Measurements from ENCODE around the gene PFN1. TPM values are rescaled to one million over a fixed set of nuclear protein-coding genes. Genes with fewer than 3 reads are reported as not detected.

Gene PFN1
- total and polyA plus RNA-seq, 9 of the 15 experiments (the other 6 are each of a cell fraction or from before 2014, with no cell fraction given): 60.5 to 1,479 (median 456) TPM

DNA sequence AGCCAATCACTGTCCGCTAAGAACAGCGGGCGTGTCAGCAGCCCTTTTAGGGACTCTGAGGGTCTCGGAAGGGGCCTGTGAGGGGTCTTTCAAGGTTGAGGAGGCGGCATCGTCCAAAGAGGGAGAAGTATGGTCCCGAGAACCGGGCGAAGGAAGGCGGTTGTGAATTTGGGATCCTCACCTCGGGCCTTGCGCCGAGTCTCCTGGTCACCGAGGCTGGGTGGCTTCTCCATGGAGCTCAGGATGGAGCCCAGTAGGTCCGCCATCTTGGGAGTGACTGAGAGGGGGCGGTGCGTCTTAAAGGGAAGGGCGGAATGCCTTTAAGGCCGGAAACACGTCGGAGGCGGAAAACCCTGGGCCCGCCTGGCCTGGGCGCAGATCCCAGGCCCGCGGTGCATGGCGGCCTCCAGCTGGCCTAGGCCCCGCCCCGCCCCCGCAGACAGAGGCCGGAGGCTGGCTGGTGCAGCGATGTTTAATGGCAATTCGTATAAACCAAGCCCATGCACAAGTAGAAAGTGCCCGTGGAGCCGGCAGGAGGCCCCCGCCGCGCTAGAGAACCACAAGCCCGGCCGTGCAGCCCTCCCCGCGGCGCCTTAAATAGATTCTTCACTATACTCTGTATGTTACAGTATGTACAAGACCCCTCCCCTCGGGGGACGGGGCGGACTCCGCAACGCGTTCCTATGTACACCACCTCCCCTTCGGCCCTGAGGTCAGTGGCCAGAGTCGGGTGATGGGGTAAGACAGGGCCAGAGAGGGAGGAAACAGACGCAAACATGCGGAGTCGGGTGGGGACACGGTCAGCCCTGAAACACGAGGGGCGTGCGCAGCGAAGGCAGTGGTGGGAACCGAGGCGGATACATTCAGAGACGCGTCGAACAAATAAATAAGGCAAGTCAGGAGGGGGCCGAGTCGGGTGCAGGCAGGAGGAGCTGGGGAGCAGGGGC lies 19.5 kb upstream of the PFN1 start, which contains the start of gene SPAG7 (continued):
- TF ChIP-seq, protein P1, sequence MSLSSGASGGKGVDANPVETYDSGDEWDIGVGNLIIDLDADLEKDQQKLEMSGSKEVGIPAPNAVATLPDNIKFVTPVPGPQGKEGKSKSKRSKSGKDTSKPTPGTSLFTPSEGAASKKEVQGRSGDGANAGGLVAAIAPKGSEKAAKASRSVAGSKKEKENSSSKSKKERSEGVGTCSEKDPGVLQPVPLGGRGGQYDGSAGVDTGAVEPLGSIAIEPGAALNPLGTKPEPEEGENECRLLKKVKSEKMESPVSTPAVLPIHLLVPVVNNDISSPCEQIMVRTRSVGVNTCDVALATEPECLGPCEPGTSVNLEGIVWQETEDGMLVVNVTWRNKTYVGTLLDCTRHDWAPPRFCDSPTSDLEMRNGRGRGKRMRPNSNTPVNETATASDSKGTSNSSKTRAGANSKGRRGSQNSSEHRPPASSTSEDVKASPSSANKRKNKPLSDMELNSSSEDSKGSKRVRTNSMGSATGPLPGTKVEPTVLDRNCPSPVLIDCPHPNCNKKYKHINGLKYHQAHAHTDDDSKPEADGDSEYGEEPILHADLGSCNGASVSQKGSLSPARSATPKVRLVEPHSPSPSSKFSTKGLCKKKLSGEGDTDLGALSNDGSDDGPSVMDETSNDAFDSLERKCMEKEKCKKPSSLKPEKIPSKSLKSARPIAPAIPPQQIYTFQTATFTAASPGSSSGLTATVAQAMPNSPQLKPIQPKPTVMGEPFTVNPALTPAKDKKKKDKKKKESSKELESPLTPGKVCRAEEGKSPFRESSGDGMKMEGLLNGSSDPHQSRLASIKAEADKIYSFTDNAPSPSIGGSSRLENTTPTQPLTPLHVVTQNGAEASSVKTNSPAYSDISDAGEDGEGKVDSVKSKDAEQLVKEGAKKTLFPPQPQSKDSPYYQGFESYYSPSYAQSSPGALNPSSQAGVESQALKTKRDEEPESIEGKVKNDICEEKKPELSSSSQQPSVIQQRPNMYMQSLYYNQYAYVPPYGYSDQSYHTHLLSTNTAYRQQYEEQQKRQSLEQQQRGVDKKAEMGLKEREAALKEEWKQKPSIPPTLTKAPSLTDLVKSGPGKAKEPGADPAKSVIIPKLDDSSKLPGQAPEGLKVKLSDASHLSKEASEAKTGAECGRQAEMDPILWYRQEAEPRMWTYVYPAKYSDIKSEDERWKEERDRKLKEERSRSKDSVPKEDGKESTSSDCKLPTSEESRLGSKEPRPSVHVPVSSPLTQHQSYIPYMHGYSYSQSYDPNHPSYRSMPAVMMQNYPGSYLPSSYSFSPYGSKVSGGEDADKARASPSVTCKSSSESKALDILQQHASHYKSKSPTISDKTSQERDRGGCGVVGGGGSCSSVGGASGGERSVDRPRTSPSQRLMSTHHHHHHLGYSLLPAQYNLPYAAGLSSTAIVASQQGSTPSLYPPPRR (CRISPR knock-in tag; IDR thresholded peaks at IDR 0.05; ENCODE audit: borderline replicate concordance): no peak
- TF ChIP-seq IFI16 (CRISPR knock-in tag; IDR thresholded peaks at IDR 0.05) (no peak), FOXM1 (IDR thresholded peaks at IDR 0.05; ENCODE audit: low read depth) (no peak), FOXM1 (CRISPR knock-in tag; IDR thresholded peaks at IDR 0.05; ENCODE audit: low read depth) (0 out of 2 replicates have a peak, but pooled peaks have one; percentile 43), MCM7 (IDR thresholded peaks at IDR 0.05) (no peak), ZBTB7A (IDR thresholded peaks at IDR 0.05; ENCODE audit: borderline replicate concordance, control insufficient read depth, low read depth, low read length) (peak; percentile 96), SREBF2 (CRISPR knock-in tag; IDR thresholded peaks at IDR 0.05) (no peak), NUFIP1 (IDR thresholded peaks at IDR 0.05; ENCODE audit: partially characterized antibody) (no peak), SAP30 (IDR thresholded peaks at IDR 0.05; ENCODE audit: borderline replicate concordance, insufficient read depth, low read depth, low read length, poor library complexity, severe bottlenecking) (no peak), RBM14 (IDR thresholded peaks at IDR 0.05; ENCODE audit: borderline replicate concordance, insufficient read depth, low read depth, low read length) (no peak), CSDE1 (IDR thresholded peaks at IDR 0.05) (no peak), CBX3 (IDR thresholded peaks at IDR 0.05; ENCODE audit: borderline replicate concordance in 1 of 2, low read length in 2 of 2) (0 out of 3 replicates have a peak, but pooled peaks of 1 of the 2 experiments have one; percentile 17), ZNF431 (CRISPR knock-in tag; IDR thresholded peaks at IDR 0.05) (no peak)
- TF ChIP-seq, protein P2, sequence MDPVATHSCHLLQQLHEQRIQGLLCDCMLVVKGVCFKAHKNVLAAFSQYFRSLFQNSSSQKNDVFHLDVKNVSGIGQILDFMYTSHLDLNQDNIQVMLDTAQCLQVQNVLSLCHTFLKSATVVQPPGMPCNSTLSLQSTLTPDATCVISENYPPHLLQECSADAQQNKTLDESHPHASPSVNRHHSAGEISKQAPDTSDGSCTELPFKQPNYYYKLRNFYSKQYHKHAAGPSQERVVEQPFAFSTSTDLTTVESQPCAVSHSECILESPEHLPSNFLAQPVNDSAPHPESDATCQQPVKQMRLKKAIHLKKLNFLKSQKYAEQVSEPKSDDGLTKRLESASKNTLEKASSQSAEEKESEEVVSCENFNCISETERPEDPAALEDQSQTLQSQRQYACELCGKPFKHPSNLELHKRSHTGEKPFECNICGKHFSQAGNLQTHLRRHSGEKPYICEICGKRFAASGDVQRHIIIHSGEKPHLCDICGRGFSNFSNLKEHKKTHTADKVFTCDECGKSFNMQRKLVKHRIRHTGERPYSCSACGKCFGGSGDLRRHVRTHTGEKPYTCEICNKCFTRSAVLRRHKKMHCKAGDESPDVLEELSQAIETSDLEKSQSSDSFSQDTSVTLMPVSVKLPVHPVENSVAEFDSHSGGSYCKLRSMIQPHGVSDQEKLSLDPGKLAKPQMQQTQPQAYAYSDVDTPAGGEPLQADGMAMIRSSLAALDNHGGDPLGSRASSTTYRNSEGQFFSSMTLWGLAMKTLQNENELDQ (CRISPR knock-in tag; IDR thresholded peaks at IDR 0.05; ENCODE audit: borderline replicate concordance): no peak
- TF ChIP-seq, protein P3, sequence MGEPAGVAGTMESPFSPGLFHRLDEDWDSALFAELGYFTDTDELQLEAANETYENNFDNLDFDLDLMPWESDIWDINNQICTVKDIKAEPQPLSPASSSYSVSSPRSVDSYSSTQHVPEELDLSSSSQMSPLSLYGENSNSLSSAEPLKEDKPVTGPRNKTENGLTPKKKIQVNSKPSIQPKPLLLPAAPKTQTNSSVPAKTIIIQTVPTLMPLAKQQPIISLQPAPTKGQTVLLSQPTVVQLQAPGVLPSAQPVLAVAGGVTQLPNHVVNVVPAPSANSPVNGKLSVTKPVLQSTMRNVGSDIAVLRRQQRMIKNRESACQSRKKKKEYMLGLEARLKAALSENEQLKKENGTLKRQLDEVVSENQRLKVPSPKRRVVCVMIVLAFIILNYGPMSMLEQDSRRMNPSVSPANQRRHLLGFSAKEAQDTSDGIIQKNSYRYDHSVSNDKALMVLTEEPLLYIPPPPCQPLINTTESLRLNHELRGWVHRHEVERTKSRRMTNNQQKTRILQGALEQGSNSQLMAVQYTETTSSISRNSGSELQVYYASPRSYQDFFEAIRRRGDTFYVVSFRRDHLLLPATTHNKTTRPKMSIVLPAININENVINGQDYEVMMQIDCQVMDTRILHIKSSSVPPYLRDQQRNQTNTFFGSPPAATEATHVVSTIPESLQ (CRISPR knock-in tag; IDR thresholded peaks at IDR 0.05): 0 out of 2 replicates have a peak, but pooled peaks have one; percentile 28
- TF ChIP-seq, protein P4, sequence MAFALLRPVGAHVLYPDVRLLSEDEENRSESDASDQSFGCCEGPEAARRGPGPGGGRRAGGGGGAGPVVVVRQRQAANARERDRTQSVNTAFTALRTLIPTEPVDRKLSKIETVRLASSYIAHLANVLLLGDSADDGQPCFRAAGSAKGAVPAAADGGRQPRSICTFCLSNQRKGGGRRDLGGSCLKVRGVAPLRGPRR (CRISPR knock-in tag; IDR thresholded peaks at IDR 0.05): no peak
